GM10248 (cell line): ENCODE measurements around the gene ARL15.

Experiments used
- CTCF ChIA-PET: fragments of 300-600 bp; sonication (Branson Sonifier 250); formaldehyde crosslinking; extraction: SDS; loops from one replicate; lab custom pipeline; 2021; ENCODE audit warnings: antibody characterized with exemption; lab: Yijun Ruan, JAX
- POLR2A ChIA-PET: fragments of 350-650 bp; sonication (Branson Sonifier 250); formaldehyde crosslinking; extraction: SDS; loops from one replicate; lab custom pipeline; 2020; ENCODE audit warnings: antibody characterized with exemption; lab: Yijun Ruan, JAX
- DNase-seq: peaks from one replicate; pipeline ENCODE4 v3.0.0; 2012; ENCODE audit errors: extremely low spot score
- TF ChIP-seq, protein P1 (sequence below): IDR thresholded peaks from 2 replicates; pipeline ENCODE4 v1.5.1; 2012; ENCODE audit warnings: mild to moderate bottlenecking, low read depth; ENCODE audit errors: extremely low read depth, missing control alignments, control extremely low read depth

The ARL15 gene

DNA sequence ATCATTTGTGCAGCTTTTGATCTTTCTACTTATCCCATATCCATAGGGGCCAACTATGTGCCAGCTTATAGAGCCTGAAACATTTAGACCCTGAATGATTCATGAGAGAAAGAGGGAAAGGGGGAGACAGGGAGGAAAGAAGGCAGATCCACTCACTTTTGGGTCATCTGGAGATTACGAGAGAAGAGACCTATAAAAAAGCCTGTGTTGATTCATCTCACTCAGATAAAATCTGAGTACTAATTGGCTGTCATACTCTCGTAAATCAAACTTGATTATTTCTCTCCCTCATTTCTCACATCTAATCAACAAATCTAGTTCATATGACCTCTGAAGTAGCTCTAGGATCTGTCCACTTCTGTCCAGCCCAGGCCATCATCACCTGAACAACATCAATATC, 137.1 kb downstream of the ARL15 start:
- ChIA-PET POLR2A (no interaction called here), CTCF (no interaction called here)
- DNase-seq: no peak
- TF ChIP-seq, protein P1, sequence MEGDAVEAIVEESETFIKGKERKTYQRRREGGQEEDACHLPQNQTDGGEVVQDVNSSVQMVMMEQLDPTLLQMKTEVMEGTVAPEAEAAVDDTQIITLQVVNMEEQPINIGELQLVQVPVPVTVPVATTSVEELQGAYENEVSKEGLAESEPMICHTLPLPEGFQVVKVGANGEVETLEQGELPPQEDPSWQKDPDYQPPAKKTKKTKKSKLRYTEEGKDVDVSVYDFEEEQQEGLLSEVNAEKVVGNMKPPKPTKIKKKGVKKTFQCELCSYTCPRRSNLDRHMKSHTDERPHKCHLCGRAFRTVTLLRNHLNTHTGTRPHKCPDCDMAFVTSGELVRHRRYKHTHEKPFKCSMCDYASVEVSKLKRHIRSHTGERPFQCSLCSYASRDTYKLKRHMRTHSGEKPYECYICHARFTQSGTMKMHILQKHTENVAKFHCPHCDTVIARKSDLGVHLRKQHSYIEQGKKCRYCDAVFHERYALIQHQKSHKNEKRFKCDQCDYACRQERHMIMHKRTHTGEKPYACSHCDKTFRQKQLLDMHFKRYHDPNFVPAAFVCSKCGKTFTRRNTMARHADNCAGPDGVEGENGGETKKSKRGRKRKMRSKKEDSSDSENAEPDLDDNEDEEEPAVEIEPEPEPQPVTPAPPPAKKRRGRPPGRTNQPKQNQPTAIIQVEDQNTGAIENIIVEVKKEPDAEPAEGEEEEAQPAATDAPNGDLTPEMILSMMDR: no peak

DNA sequence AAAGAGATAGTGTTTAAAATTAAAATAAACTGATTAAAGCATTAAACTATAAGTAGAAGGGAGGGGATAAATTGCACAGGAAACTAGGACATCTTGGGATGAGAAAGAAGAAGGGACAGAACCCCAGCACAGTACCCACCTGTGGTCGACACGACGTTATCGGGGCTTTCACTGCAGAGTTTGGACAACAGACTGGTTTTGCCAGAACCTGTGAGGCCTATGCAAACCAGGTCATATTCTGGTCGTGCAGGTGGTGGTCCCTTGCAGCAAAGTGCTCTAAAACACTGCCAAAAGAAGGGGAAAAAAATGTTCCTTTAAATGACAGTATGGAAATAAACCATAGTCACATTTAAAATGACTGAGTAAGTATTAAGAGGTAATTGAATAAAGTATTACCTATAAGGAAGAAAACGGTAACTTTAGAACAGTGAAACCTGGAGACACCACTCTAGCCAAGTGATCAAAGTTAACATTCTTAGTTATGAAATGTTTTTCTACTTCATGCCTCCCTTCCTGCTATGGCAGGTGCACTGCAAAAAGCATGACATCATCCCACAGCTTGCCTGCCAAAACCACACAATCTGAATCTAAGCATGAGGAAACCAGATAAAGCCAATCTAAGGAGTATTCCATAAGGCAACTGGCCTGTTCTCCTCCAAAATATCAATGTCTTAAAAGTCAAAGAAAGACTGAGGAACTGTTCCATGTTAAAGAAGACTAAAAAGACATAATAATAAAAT, 138.6 kb downstream of the ARL15 start:
- no peak for DNase-seq
- TF ChIP-seq, protein P1: no peak
- ChIA-PET CTCF (no interaction called here), POLR2A (no interaction called here)

DNA sequence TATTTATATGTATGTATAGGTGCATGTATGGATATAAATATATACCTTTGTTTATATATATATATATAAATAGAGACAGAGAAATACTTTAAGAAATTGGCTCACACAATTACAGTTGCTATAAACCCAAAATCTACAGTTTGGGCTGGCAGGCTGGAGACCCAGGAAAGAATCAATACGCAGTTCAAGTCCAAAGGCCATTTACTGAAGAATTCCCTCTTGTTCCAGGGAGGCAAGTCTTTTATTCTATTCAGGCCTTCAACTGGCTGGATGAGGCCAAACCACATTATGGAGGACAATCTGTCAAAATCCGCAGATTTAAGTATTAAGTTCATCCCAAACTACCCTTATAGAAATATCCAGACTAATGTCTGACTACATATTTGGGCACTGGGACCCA, 144.7 kb downstream of the ARL15 start:
- ChIA-PET POLR2A (no interaction called here), CTCF (interaction anchor here (1.0 kb wide), 1 partner anchor 63 kb away, joined by 3 read pairs; no protein-coding TSS in a partner anchor)
- TF ChIP-seq, protein P1: no peak
- no peak for DNase-seq

DNA sequence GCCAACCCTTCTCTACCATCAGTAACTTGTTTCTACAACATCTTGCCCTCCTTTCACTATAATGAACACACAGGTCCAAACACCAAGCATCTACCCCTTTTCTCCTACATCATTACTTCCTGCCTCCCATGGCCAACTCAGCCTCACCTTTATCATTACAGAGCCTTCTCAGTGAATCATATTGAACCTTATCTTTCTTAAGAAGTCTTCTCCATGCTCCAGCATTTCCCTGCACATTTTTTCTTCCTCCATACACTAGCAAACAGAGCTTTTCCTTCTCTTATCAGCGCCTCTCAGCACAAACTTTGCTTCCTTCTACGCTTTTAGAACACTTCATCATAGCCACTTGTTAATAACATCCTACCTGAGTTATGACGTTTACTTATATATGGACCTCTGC, 148.2 kb downstream of the ARL15 start:
- POLR2A ChIA-PET: no interaction called here
- no peak for DNase-seq
- TF ChIP-seq, protein P1: no peak
- CTCF ChIA-PET: interaction anchor here (1.2 to 1.3 kb wide), 2 partner anchors 14 to 23 kb away, joined by 3 to 4 read pairs; no protein-coding TSS in a partner anchor

DNA sequence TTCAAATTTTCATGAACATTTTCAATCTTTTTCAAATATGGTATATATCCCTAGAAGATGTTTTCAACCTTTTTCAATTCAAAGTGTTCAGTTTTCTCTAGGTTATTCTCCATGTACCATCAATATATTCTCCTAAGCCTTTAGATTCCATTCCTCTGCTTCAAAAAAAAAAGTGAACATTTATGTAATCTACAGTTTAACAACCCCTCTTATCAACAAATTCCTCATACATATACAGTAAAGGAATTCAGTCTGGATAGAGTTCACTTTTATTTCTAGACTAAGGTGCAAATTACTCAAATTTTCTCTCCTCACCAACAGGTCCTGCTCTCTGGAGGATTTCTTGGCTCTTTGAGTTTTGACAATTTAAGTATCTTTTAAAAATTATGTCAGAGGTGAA, 150.0 kb downstream of the ARL15 start:
- ChIA-PET CTCF (no interaction called here), POLR2A (no interaction called here)
- TF ChIP-seq, protein P1: no peak
- DNase-seq: no peak

DNA sequence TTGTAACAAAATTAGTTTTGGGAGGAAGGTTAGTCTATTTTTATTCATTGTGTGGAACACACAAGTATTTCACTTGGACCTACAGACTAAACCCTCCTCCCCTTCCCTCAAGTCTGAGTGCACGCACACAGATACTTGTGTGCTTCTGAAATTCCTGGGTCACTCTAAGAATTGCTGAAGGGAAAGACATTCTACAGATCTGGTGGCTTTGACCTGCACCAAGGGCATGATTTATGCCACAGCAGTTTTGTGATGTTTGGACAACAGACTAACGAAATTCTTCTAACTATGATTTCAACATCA, 150.5 kb downstream of the ARL15 start:
- CTCF ChIA-PET: interaction anchor here (0.9 kb wide), 1 partner anchor 10 kb away, joined by 3 read pairs; no protein-coding TSS in a partner anchor
- POLR2A ChIA-PET: no interaction called here
- TF ChIP-seq, protein P1: no peak

More for the DNA sequence above, 150.5 kb downstream of the ARL15 start:
- no peak for DNase-seq
